Panc1 (cell line): ENCODE results near the gene IL3RA.
"Not testable (repeated sequence)": the region's sequence is repeated elsewhere in the genome, so short reads cannot be mapped to it uniquely, and the experiment has no call there.

Source experiments
- CTCF ChIP-seq: fragments of 450-650 bp; IDR thresholded peaks from 2 replicates; pipeline ENCODE4 v1.5.1; 2017; ENCODE audit warnings: mild to moderate bottlenecking
- POLR2AphosphoS5 ChIP-seq: IDR thresholded peaks from 2 replicates; pipeline ENCODE4 v1.6.1; 2012; ENCODE audit warnings: mild to moderate bottlenecking, low read depth, low read length, moderate library complexity
- REST ChIP-seq, 2 experiments: IDR thresholded peaks; 2 replicates each; pipeline ENCODE4 v1.6.1; 2011 to 2012; ENCODE audit warnings: low read depth in 2 of 2, control low read depth in 1 of 2, low read length in 1 of 2, mild to moderate bottlenecking in 1 of 2, moderate library complexity in 1 of 2; ENCODE audit not compliant: insufficient read depth in 1 of 2
- TCF7L2 ChIP-seq: IDR thresholded peaks from 2 replicates; pipeline ENCODE4 v1.6.1; 2011; ENCODE audit warnings: mild to moderate bottlenecking, low read depth, low read length, inconsistent platforms

DNA sequence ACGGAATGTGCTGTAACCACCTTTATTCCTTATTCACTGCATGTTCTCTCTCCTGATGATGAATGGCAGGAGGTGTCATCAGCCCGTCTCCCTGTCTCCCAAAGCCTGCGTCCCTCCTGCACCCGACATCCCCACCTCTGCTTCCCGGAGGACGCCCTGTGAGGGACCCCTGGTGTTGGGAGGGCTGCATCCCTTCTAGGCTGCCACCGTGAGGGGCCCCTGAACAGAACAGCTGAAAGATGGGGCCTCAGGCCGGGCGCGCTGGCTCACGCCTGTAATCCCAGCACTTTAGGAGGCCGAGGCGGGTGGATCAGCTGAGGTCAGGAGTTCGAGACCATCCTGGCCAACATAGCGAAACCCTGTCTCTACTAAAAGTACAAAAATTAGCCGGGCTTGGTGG, 89.7 kb downstream of the IL3RA start:
- TF ChIP-seq CTCF; TCF7L2; REST (IDR thresholded peaks at IDR 0.05; ENCODE audit: insufficient read depth in 1 of 2, low read depth in 2 of 2, low read length in 1 of 2); POLR2AphosphoS5: not testable (repeated sequence)
